CD4-positive, alpha-beta T cell treated with Interleukin-6 at 100 ng/mL for 8 hours (primary cell): ENCODE results near the gene C3orf38.
"Not testable (repeated sequence)": the region's sequence is repeated elsewhere in the genome, so short reads cannot be mapped to it uniquely, and the experiment has no call there.

ENCODE experiments used
- DNase-seq: peaks from one replicate; pipeline ENCODE4 v3.0.0-alpha.2; 2020; ENCODE audit warnings: mixed read lengths, low spot score

Gene C3orf38

GRCh38 chr3:88149509-88150362, at the start of gene C3orf38:
Gene C3orf38, plus strand, starts transcription at chr3:88149959. Its CDS starts 94 bp downstream, at chr3:88150053.
- peak; percentile 74 for DNase-seq

- no peak for DNase-seq
Measured at GRCh38 chr3:88101142-88101541, 48.6 kb upstream of the C3orf38 start.

GRCh38 chr3:88105325-88105724, 44.4 kb upstream of the C3orf38 start:
- no peak for DNase-seq

GRCh38 chr3:88112289-88112688, 37.5 kb upstream of the C3orf38 start:
- DNase-seq = no peak

- peak; percentile 66 for DNase-seq
Measured at GRCh38 chr3:88113311-88114162, 36.2 kb upstream of the C3orf38 start.

GRCh38 chr3:88114878-88115549, 34.7 kb upstream of the C3orf38 start:
- DNase-seq = no peak

GRCh38 chr3:88117683-88118082, 32.1 kb upstream of the C3orf38 start:
- no peak for DNase-seq

GRCh38 chr3:88118603-88119002, 31.2 kb upstream of the C3orf38 start:
- not testable (repeated sequence) for DNase-seq

- DNase-seq = no peak
Measured at GRCh38 chr3:88123526-88123925, 26.2 kb upstream of the C3orf38 start.

GRCh38 chr3:88131695-88132094, 18.1 kb upstream of the C3orf38 start:
- no peak for DNase-seq

GRCh38 chr3:88132894-88133293, 16.9 kb upstream of the C3orf38 start:
- DNase-seq = no peak

GRCh38 chr3:88133711-88134263, 16.0 kb upstream of the C3orf38 start:
- no peak for DNase-seq

GRCh38 chr3:88137836-88138235, 11.9 kb upstream of the C3orf38 start:
- DNase-seq = no peak

- no peak for DNase-seq
Measured at GRCh38 chr3:88141458-88142083, 8.2 kb upstream of the C3orf38 start.

GRCh38 chr3:88142094-88142624, 7.6 kb upstream of the C3orf38 start:
- no peak for DNase-seq

GRCh38 chr3:88147261-88147660, 2.5 kb upstream of the C3orf38 start:
- DNase-seq = no peak

- DNase-seq = no peak
Measured at GRCh38 chr3:88148651-88149050, 1.1 kb upstream of the C3orf38 start.

- no peak for DNase-seq
Measured at GRCh38 chr3:88149101-88149508, 654 bp upstream of the C3orf38 start.

GRCh38 chr3:88150371-88150770, 612 bp downstream of the C3orf38 start:
- DNase-seq = peak; percentile 12

- no peak for DNase-seq
Measured at GRCh38 chr3:88150806-88151205, 1.0 kb downstream of the C3orf38 start.

GRCh38 chr3:88151358-88151757, 1.6 kb downstream of the C3orf38 start:
- DNase-seq = no peak
